NCI-H2171 treated with DMSO at 0.1 percent for 48 hours (cell line): Measurements from ENCODE around the gene GNAT3.

Experiments used
- DNase-seq: peaks from one replicate; lab custom pipeline; 2025; lab: John Stamatoyannopoulos, UW

Gene GNAT3

GRCh38 chr7:80417211-80417793 is 94.6 kb downstream of the GNAT3 start:
- DNase-seq: no peak

- DNase-seq: no peak
Measured at GRCh38 chr7:80415522-80415921, 96.3 kb downstream of the GNAT3 start.

- DNase-seq: no peak
Measured at GRCh38 chr7:80415114-80415513, 96.8 kb downstream of the GNAT3 start.

GRCh38 chr7:80414331-80414730 is 97.5 kb downstream of the GNAT3 start:
- DNase-seq: no peak

- DNase-seq: no peak
Measured at GRCh38 chr7:80413383-80413945, 98.4 kb downstream of the GNAT3 start.

GRCh38 chr7:80412842-80413241 is 99.0 kb downstream of the GNAT3 start:
- no peak for DNase-seq

- no peak for DNase-seq
Measured at GRCh38 chr7:80411621-80412020, 100.2 kb downstream of the GNAT3 start.

GRCh38 chr7:80410081-80410480 is 101.8 kb downstream of the GNAT3 start:
- no peak for DNase-seq
